HepG2 (cell line): Measurements from ENCODE around the gene MTHFD1L.

ENCODE experiments used
- CHD4 ChIP-seq: fragments of 200-600 bp; sonication (generic); IDR thresholded peaks from 2 replicates; pipeline ENCODE4 v1.7.0; 2017; ENCODE audit warnings: mild to moderate bottlenecking, low read length, borderline replicate concordance
- ELF1 ChIP-seq: sonication (generic); formaldehyde crosslinking; IDR thresholded peaks from 2 replicates; pipeline ENCODE4 v1.4.0; 2020; ENCODE audit warnings: missing genetic modification reagents
- ETV6 ChIP-seq: sonication (generic); formaldehyde crosslinking; conservative IDR thresholded peaks from 2 replicates; pipeline ENCODE4 v1.4.0; 2020; ENCODE audit warnings: missing genetic modification reagents
- NFE2L2 ChIP-seq: fragments of 150-350 bp; IDR thresholded peaks from 2 replicates; pipeline ENCODE4 v1.6.1; 2014; ENCODE audit warnings: low read length
- PCBP1 ChIP-seq: fragments of 200-400 bp; formaldehyde crosslinking; IDR thresholded peaks from 2 replicates; pipeline ENCODE4 v1.6.1; 2017; ENCODE audit warnings: mild to moderate bottlenecking, low read depth, low read length, borderline replicate concordance
- PHF5A ChIP-seq: IDR thresholded peaks from one replicate; pipeline ENCODE4 v1.6.1; 2018; ENCODE audit warnings: low read depth, missing genetic modification reagents; ENCODE audit not compliant: unreplicated experiment
- TAF1 ChIP-seq: sonication (generic); formaldehyde crosslinking; IDR thresholded peaks from 2 replicates; pipeline ENCODE4 v1.4.0; 2020; ENCODE audit warnings: missing genetic modification reagents
- TF ChIP-seq, protein P1 (sequence below): sonication (generic); formaldehyde crosslinking; IDR thresholded peaks from 2 replicates; pipeline ENCODE4 v1.8.1; 2023; ENCODE audit warnings: missing genetic modification reagents, mild to moderate bottlenecking, borderline replicate concordance
- TF ChIP-seq, protein P2 (sequence below), 2 experiments: IDR thresholded peaks; 2 replicates each; pipeline ENCODE4 v1.6.1; 2011 to 2012; ENCODE audit warnings: low read length in 2 of 2, borderline replicate concordance in 1 of 2, low read depth in 1 of 2, mild to moderate bottlenecking in 1 of 2, moderate library complexity in 1 of 2

GRCh38 chr6:151022492-151022891 lies 157.0 kb downstream of the MTHFD1L start:
- TF ChIP-seq, protein P1, sequence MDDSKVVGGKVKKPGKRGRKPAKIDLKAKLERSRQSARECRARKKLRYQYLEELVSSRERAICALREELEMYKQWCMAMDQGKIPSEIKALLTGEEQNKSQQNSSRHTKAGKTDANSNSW (CRISPR knock-in tag): no peak
- TF ChIP-seq TAF1 (CRISPR knock-in tag) (no peak), CHD4 (no peak), PHF5A (CRISPR knock-in tag) (no peak), PCBP1 (no peak), ETV6 (CRISPR knock-in tag) (no peak), NFE2L2 (no peak), ELF1 (CRISPR knock-in tag) (no peak)
- TF ChIP-seq, protein P2, sequence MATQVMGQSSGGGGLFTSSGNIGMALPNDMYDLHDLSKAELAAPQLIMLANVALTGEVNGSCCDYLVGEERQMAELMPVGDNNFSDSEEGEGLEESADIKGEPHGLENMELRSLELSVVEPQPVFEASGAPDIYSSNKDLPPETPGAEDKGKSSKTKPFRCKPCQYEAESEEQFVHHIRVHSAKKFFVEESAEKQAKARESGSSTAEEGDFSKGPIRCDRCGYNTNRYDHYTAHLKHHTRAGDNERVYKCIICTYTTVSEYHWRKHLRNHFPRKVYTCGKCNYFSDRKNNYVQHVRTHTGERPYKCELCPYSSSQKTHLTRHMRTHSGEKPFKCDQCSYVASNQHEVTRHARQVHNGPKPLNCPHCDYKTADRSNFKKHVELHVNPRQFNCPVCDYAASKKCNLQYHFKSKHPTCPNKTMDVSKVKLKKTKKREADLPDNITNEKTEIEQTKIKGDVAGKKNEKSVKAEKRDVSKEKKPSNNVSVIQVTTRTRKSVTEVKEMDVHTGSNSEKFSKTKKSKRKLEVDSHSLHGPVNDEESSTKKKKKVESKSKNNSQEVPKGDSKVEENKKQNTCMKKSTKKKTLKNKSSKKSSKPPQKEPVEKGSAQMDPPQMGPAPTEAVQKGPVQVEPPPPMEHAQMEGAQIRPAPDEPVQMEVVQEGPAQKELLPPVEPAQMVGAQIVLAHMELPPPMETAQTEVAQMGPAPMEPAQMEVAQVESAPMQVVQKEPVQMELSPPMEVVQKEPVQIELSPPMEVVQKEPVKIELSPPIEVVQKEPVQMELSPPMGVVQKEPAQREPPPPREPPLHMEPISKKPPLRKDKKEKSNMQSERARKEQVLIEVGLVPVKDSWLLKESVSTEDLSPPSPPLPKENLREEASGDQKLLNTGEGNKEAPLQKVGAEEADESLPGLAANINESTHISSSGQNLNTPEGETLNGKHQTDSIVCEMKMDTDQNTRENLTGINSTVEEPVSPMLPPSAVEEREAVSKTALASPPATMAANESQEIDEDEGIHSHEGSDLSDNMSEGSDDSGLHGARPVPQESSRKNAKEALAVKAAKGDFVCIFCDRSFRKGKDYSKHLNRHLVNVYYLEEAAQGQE (IDR thresholded peaks at IDR 0.05; ENCODE audit: borderline replicate concordance in 1 of 2, low read depth in 1 of 2, low read length in 2 of 2): no peak
